GM12878 (cell line): ENCODE results near the gene CRB1. TPM values are rescaled to one million over a fixed set of nuclear protein-coding genes. Genes with fewer than 3 reads are reported as not detected.

Experiments
- ATAC-seq: fragments of 200-7000 bp; cut with Tn5 transposase; 3 replicates; pipeline ENCODE4 v1.9.1; 2020; ENCODE audit warnings: mild to moderate bottlenecking, moderate library complexity
- BruUV-seq: library from RNA; stranded (reverse); fragments of 400-500 nt; replicated peaks from 2 replicates; lab custom pipeline; 2021; lab: Mats Ljungman, UMichigan
- CTCF ChIA-PET: fragments of 300-600 bp; sonication (Branson Sonifier 250); formaldehyde crosslinking; extraction: SDS; loops from one replicate; lab custom pipeline; 2021; ENCODE audit warnings: inconsistent platforms; lab: Yijun Ruan, JAX
- POLR2A ChIA-PET: fragments of 350-600 bp; formaldehyde crosslinking; extraction: SDS; loops from one replicate; lab custom pipeline; 2021; ENCODE audit warnings: inconsistent platforms; lab: Charles Lee
- RAD21 ChIA-PET: fragments of 300-600 bp; sonication (Branson Sonifier 250); formaldehyde crosslinking; loops from one replicate; lab custom pipeline; 2023; ENCODE audit warnings: antibody characterized with exemption; ENCODE audit not compliant: unreplicated experiment; lab: Charles Lee
- SMC1A ChIA-PET: fragments of 300-600 bp; sonication (Branson Sonifier 250); formaldehyde crosslinking; loops from one replicate; lab custom pipeline; 2023; ENCODE audit not compliant: unreplicated experiment, uncharacterized antibody; lab: Charles Lee
- DNase-seq: peaks from one replicate; pipeline ENCODE4 v3.0.0-alpha.2; 2011; ENCODE audit warnings: low read depth, low spot score
- FAIRE-seq: peaks from 3 replicates; lab custom pipeline; 2011; peaks lifted over from hg19 to GRCh38; lab: Jason Lieb, UNC
- H2AFZ ChIP-seq: 2 replicates; pipeline ENCODE4 v1.6.0; 2011; ENCODE audit warnings: low read depth, low read length, control low read depth; ENCODE audit not compliant: control insufficient read depth
- H3K27ac ChIP-seq: 2 replicates; pipeline ENCODE4 v1.5.1; 2011; ENCODE audit warnings: control low read depth; ENCODE audit not compliant: control insufficient read depth, insufficient read depth
- H3K27me3 ChIP-seq, 2 experiments: replicated peaks in 1 of 2; 2 replicates each; pipeline versions ENCODE4 v1.6.0 to v1.6.1; 2011; ENCODE audit warnings: low read length in 1 of 2; ENCODE audit not compliant: control insufficient read depth in 2 of 2, insufficient read depth in 2 of 2
- H3K36me3 ChIP-seq, 2 experiments: 2 replicates each; pipeline ENCODE4 v1.5.1; 2011; ENCODE audit warnings: low read length in 1 of 2; ENCODE audit not compliant: control insufficient read depth in 2 of 2, insufficient read depth in 2 of 2
- H3K4me1 ChIP-seq: 2 replicates; pipeline ENCODE4 v1.6.1; 2011; ENCODE audit warnings: mild to moderate bottlenecking, low read length, moderate library complexity, mixed read lengths; ENCODE audit not compliant: control insufficient read depth, insufficient read depth
- H3K4me2 ChIP-seq: 2 replicates; pipeline ENCODE4 v1.6.0; 2011; ENCODE audit warnings: control low read depth; ENCODE audit not compliant: control insufficient read depth, insufficient read depth
- H3K4me3 ChIP-seq: fragments of 200-600 bp; sonication (generic); 2 replicates; pipeline ENCODE4 v1.5.1; 2016
- H3K79me2 ChIP-seq: 2 replicates; pipeline ENCODE4 v1.6.0; 2011; ENCODE audit warnings: low read length; ENCODE audit not compliant: control insufficient read depth, insufficient read depth
- H3K9ac ChIP-seq: 2 replicates; pipeline ENCODE4 v1.8.0; 2011; ENCODE audit warnings: low read length, control low read depth, mixed read lengths; ENCODE audit not compliant: control insufficient read depth, insufficient read depth
- H3K9me3 ChIP-seq: replicated peaks from 3 replicates; pipeline ENCODE4 v1.5.1; 2011; ENCODE audit warnings: mild to moderate bottlenecking, low read length; ENCODE audit not compliant: control insufficient read depth, insufficient read depth
- H4K20me1 ChIP-seq: 2 replicates; pipeline ENCODE4 v1.6.0; 2011; ENCODE audit not compliant: control insufficient read depth, insufficient read depth
- CBX3 ChIP-seq: fragments of 200-600 bp; sonication (generic); IDR thresholded peaks from 2 replicates; pipeline ENCODE4 v1.6.1; 2016; ENCODE audit warnings: low read depth, borderline replicate concordance
- HDAC6 ChIP-seq: fragments of 200-600 bp; sonication (generic); IDR thresholded peaks from one replicate; pipeline ENCODE4 v1.8.0; 2017; ENCODE audit warnings: antibody characterized with exemption; ENCODE audit not compliant: unreplicated experiment
- HDGF ChIP-seq: fragments of 450-650 bp; IDR thresholded peaks from 2 replicates; pipeline ENCODE4 v1.6.1; 2016; ENCODE audit warnings: antibody characterized with exemption
- JUNB ChIP-seq: IDR thresholded peaks from 2 replicates; pipeline ENCODE4 v1.6.1; 2016; ENCODE audit warnings: antibody characterized with exemption, mild to moderate bottlenecking
- KAT2A ChIP-seq: conservative IDR thresholded peaks from 2 replicates; pipeline ENCODE4 v1.6.1; 2011; ENCODE audit warnings: low read depth, low read length; ENCODE audit not compliant: control insufficient read depth
- MEF2A ChIP-seq: IDR thresholded peaks from 2 replicates; pipeline ENCODE4 v1.6.1; 2011; ENCODE audit warnings: low read depth, mild to moderate bottlenecking, low read length, moderate library complexity; ENCODE audit not compliant: insufficient read depth
- MXI1 ChIP-seq: fragments of 150-350 bp; IDR thresholded peaks from 2 replicates; pipeline ENCODE4 v1.6.1; 2011; ENCODE audit warnings: low read depth, mild to moderate bottlenecking, inconsistent platforms, low read length, improper control_type of control experiment
- MYC ChIP-seq: IDR thresholded peaks from 2 replicates; pipeline ENCODE4 v1.6.1; 2011; ENCODE audit warnings: mild to moderate bottlenecking, low read length, moderate library complexity, inconsistent platforms; ENCODE audit not compliant: insufficient read depth, insufficient replicate concordance, insufficient read length, severe bottlenecking
- NFYA ChIP-seq: IDR thresholded peaks from 2 replicates; pipeline ENCODE4 v1.6.1; 2011; ENCODE audit warnings: low read depth, mild to moderate bottlenecking, low read length, improper control_type of control experiment, borderline replicate concordance
- POU2F2 ChIP-seq: IDR thresholded peaks from 3 replicates; pipeline ENCODE4 v1.6.1; 2011; ENCODE audit warnings: low read depth, mild to moderate bottlenecking, low read length, borderline replicate concordance
- RB1 ChIP-seq: fragments of 450-650 bp; formaldehyde crosslinking; IDR thresholded peaks from 2 replicates; pipeline ENCODE4 v1.6.1; 2017; ENCODE audit warnings: mild to moderate bottlenecking, borderline replicate concordance
- SREBF1 ChIP-seq: IDR thresholded peaks from 2 replicates; pipeline ENCODE4 v1.6.1; 2012; ENCODE audit warnings: mild to moderate bottlenecking, low read length
- WRNIP1 ChIP-seq: IDR thresholded peaks from 2 replicates; pipeline ENCODE4 v1.6.1; 2011; ENCODE audit warnings: low read depth, low read length, improper control_type of control experiment, borderline replicate concordance
- WGBS: methylation state at CpG from one replicate; pipeline ENCODE4 v1.1.6; 2016; ENCODE audit warnings: low lambda C conversion rate; ENCODE audit not compliant: insufficient replicate concordance, insufficient coverage; ENCODE audit errors: missing lambda C conversion rate; 5-methylcytosine and 5-hydroxymethylcytosine counted together
- in situ Hi-C: fragments of 300-500 bp; cut with MboI; formaldehyde crosslinking; loops from 9 replicates; pipeline ENCODE4 v1.14.3; 2018; ENCODE audit warnings: mixed read lengths
- intact Hi-C: fragments of 100-400 bp; cut with micrococcal nuclease; formaldehyde crosslinking; loops from one replicate; pipeline ENCODE4 v1.14.2; 2022; ENCODE audit not compliant: unreplicated experiment
- polyA plus RNA-seq, 11 experiments: library from polyadenylated mRNA; depleted of rRNA in 4 of 11; unstranded in 6 of 11; stranded (reverse) in 5 of 11; fragments of >200 nt; fragmentation: Nextera tagmentation in 4 of 11; fragmentation: Illumina TruSeq in 1 of 11; extraction: Ambion mirVana in 4 of 11; extraction: Trizol in 1 of 11; gene quantifications; 1 replicate in 1 of 11; 2 replicates in 10 of 11; pipeline versions ENCODE4 v1.2.1 to v1.2.3, GENCODE V29; 2011 to 2016; ENCODE audit warnings: inconsistent platforms in 2 of 11, missing spikeins in 2 of 11, low read depth in 1 of 11
- total RNA-seq, 4 experiments: library from RNA; depleted of rRNA in 3 of 4; stranded (reverse); fragments of >200 nt in 3 of 4; fragmentation: Illumina TruSeq in 1 of 4; extraction: Trizol in 1 of 4; gene quantifications; 2 replicates each; pipeline versions ENCODE4 v1.2.1 to v1.2.3, GENCODE V29; 2013 to 2021
- TF ChIP-seq, protein P1 (sequence below): fragments of 450-650 bp; IDR thresholded peaks from 2 replicates; pipeline ENCODE4 v1.6.1; 2017; ENCODE audit warnings: mild to moderate bottlenecking
- TF ChIP-seq, protein P2 (sequence below): fragments of 450-650 bp; IDR thresholded peaks from 2 replicates; pipeline ENCODE4 v1.6.1; 2014; ENCODE audit warnings: mild to moderate bottlenecking
- TF ChIP-seq, protein P3 (sequence below): fragments of 150-350 bp; IDR thresholded peaks from 2 replicates; pipeline ENCODE4 v1.6.1; 2016; ENCODE audit warnings: low read depth, low read length

CRB1 gene
- total and polyA plus RNA-seq, 10 of the 15 experiments (the other 5 are each of a cell fraction or from before 2014, with no cell fraction given): 0.06 to 0.10 (median 0.06) TPM; not detected in 7

DNA sequence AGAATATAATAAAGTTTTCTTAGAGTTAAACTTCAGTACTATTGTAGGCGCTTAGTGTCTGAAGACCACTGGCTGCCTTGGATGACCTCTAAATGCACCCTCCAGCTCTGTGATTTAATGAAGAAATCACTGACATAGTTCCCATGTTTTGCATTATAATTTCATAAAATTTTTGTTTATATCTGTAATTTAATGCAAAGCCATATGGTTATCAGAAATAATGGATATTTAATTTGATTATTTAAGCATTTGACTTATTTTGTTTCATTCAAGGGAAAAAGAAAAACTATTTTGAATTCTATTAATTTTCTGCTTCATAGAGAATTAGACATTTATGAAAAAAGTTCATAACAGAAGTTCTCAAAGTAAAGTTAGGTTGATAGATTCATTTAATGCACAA, 18.6 kb downstream of the CRB1 start:
- Histone ChIP-seq H3K9ac (no peak overlapping the region), H3K27ac (no peak overlapping the region), H3K9me3 (no peaks in the 10 kb centered on the region), H3K4me3 (no peak overlapping the region), H3K36me3 (no peaks in the 10 kb centered on the region), H3K4me1 (no peaks in the 10 kb centered on the region), H3K79me2 (no peaks in the 10 kb centered on the region), H3K27me3 (no peaks in the 10 kb centered on the region), H2AFZ (no peak overlapping the region), H4K20me1 (no peaks in the 10 kb centered on the region), H3K4me2 (no peak overlapping the region)
- intact Hi-C loops (no loop called here), in situ Hi-C loops (no loop called here)
- ChIA-PET POLR2A (no interaction called here), CTCF (interaction anchor here (3.6 kb wide), 1 partner anchor 107 kb away, joined by 11 read pairs; no protein-coding TSS in a partner anchor), SMC1A (interaction anchor here (1.6 kb wide), 1 partner anchor 9 kb away, joined by 3 read pairs; no protein-coding TSS in a partner anchor), RAD21 (no interaction called here)
- FAIRE-seq: no peak
- no peak for ATAC-seq
- 96% methylated on average over 1 of the region's 1 CpG for WGBS
- BruUV-seq: no TSS peak
- no peak for DNase-seq
- no peak for TF ChIP-seq HDGF
- no peak for TF ChIP-seq RB1
- TF ChIP-seq NFYA: no peak
- TF ChIP-seq WRNIP1: no peak
- TF ChIP-seq KAT2A: no peak
- TF ChIP-seq POU2F2: no peak
- no peak for TF ChIP-seq HDAC6
- no peak for TF ChIP-seq SREBF1
- no peak for TF ChIP-seq MYC
- no peak for TF ChIP-seq MXI1
- TF ChIP-seq, protein P1, sequence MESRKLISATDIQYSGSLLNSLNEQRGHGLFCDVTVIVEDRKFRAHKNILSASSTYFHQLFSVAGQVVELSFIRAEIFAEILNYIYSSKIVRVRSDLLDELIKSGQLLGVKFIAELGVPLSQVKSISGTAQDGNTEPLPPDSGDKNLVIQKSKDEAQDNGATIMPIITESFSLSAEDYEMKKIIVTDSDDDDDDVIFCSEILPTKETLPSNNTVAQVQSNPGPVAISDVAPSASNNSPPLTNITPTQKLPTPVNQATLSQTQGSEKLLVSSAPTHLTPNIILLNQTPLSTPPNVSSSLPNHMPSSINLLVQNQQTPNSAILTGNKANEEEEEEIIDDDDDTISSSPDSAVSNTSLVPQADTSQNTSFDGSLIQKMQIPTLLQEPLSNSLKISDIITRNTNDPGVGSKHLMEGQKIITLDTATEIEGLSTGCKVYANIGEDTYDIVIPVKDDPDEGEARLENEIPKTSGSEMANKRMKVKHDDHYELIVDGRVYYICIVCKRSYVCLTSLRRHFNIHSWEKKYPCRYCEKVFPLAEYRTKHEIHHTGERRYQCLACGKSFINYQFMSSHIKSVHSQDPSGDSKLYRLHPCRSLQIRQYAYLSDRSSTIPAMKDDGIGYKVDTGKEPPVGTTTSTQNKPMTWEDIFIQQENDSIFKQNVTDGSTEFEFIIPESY: no peak
- TF ChIP-seq, protein P2, sequence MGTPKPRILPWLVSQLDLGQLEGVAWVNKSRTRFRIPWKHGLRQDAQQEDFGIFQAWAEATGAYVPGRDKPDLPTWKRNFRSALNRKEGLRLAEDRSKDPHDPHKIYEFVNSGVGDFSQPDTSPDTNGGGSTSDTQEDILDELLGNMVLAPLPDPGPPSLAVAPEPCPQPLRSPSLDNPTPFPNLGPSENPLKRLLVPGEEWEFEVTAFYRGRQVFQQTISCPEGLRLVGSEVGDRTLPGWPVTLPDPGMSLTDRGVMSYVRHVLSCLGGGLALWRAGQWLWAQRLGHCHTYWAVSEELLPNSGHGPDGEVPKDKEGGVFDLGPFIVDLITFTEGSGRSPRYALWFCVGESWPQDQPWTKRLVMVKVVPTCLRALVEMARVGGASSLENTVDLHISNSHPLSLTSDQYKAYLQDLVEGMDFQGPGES: no peak
- TF ChIP-seq, protein P3, sequence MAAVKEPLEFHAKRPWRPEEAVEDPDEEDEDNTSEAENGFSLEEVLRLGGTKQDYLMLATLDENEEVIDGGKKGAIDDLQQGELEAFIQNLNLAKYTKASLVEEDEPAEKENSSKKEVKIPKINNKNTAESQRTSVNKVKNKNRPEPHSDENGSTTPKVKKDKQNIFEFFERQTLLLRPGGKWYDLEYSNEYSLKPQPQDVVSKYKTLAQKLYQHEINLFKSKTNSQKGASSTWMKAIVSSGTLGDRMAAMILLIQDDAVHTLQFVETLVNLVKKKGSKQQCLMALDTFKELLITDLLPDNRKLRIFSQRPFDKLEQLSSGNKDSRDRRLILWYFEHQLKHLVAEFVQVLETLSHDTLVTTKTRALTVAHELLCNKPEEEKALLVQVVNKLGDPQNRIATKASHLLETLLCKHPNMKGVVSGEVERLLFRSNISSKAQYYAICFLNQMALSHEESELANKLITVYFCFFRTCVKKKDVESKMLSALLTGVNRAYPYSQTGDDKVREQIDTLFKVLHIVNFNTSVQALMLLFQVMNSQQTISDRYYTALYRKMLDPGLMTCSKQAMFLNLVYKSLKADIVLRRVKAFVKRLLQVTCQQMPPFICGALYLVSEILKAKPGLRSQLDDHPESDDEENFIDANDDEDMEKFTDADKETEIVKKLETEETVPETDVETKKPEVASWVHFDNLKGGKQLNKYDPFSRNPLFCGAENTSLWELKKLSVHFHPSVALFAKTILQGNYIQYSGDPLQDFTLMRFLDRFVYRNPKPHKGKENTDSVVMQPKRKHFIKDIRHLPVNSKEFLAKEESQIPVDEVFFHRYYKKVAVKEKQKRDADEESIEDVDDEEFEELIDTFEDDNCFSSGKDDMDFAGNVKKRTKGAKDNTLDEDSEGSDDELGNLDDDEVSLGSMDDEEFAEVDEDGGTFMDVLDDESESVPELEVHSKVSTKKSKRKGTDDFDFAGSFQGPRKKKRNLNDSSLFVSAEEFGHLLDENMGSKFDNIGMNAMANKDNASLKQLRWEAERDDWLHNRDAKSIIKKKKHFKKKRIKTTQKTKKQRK: no peak
- TF ChIP-seq JUNB: no peak
- no peak for TF ChIP-seq MEF2A
- TF ChIP-seq CBX3: no peak
